ENCODE results near the gene AP1S2.
"Not testable (repeated sequence)": the region's sequence is repeated elsewhere in the genome, so short reads cannot be mapped to it uniquely, and the experiment has no call there.

Gene AP1S2

DNA sequence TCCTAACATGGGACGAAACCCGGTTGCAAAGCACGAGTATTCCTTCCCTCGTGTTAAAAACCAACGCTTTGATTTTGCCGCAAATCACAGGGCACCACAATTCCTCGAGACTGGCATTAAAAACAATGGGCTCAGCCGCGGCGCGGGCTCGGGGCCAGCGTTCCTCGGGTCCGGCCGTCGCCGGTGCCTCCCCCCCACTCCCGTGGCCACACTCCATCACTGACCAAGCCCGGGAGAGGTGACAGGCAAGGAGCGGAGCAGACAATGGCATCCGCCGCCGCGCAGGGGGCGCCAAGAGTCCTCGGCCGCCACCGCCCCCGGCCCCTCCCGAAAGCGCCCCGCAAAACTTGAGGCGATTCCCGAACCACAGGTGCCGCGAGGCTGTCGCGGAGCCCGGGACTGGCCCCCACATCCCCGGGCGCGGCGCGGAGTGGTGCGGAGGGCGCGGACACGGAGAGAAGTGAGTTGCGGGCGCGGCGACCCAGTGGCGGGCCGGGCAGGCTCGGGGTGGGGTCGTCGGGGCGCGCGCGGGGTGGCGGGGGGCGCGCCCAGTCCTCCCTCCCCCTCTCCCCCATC is 445 bp downstream of the AP1S2 start:
- peak; percentile 37 for DNase-seq (ENCODE audit: low read depth)

- DNase-seq (ENCODE audit: low read depth) = no peak
These were observed 980 bp downstream of the AP1S2 start for GRCh38 chrX:15853586-15854079.

DNA sequence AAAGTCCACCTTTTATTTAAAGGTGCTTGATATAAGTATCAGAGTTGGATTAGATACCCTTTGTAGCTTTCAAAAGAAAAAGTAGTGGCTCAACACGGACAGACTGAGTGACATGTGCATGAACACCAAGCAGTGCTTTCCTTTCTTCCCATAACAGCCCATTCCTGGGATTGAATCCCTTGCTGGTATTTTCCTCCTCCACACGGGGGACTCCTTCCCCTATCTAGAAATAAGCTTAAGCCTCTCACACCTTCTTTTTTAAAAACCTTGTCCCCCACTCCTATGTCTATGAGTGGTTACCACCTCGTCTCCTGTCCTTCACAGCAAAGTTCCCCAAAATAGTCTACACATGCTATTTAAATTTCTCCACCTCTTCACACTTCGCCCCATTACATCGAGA is 5.1 kb downstream of the AP1S2 start:
- no peak for DNase-seq (ENCODE audit: low read depth)

GRCh38 chrX:15848576-15848975 is 6.0 kb downstream of the AP1S2 start:
- DNase-seq (ENCODE audit: low read depth) = no peak

DNA sequence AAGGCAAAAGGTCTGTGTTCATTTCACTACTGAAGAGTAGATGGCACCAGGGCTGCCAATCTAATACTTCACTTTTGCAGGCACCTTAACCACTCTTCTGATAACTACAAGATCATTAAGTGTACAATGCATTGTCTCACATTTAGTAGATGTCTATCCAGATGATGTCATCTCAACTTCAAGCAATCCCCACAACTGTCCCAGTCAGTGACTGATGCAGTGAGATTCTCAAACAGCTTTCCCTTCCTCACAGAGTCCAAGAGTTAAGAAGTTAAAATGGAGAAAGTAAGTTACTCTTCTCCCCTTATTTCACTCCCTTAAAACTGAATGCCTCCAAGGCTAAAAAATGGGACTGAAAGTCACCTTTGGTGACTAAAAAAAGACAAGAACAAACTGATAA is 10.7 kb downstream of the AP1S2 start:
- DNase-seq (ENCODE audit: low read depth) = no peak

DNA sequence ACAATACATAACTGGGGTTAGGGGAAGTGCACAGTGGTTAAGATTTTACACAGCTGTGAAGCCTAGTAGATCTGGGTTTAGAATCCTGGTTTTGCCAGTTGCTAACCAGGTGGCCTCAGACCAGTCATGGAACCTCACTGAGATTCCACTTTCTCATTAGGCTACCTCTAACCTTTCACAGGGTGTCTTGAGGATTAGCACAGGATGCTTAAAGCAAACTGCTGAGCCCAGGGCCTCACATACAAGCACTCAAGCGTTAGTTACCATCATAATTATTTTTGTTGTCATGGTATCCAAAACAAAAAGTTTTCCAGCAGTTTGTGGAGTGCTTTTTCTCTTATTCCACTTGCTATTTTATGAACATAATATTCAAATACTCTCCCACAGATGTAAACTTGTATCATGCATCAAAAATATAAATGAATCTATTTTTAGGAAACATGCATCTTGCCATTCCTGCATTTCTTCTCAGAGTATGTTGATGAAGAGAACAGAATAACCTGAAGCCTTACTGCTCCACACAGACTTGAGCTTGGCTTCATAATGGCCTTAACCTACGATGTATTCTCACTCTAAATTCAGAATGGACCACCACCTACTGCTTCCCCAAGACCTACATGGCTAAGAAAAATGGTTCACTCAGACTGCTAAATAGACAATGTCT is 12.6 kb downstream of the AP1S2 start:
- no peak for DNase-seq (ENCODE audit: low read depth)

- no peak for DNase-seq (ENCODE audit: low read depth)
These were observed 16.6 kb downstream of the AP1S2 start for GRCh38 chrX:15838017-15838416.

DNA sequence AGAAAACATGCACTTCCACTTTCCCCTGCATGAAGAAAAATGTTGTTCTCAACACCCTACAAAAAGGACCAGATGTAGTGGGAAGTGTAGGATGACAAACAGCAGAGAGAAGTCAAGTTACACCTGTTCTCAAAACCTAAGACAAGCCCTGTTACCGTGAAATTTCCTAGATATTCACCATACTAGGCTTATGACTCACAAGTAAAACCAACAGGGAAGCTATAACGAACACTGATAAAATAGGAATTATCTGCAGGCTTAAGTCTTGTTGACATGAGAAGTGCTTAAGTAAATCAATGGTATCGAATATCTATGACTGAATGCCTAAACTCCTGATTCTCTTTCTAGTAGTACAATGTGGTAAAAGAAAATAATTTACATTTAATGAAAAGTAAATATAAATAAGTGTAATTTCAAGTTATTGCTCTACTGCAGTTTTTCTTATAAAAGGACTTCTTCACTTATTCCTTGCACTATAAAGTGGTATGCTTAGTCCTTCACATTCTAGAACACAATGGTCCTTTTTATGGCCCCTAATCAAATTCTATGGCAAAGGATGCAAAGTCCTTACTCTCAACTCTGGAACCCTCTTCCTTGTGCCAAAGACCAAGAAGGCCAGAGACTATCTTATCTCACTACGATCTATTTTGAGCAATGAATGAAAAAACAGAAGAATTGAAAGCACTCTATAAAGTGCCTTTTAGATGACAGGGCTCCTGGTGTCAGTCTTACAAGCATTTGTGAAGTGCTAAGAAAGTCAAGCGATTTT is 19.6 kb downstream of the AP1S2 start:
- no peak for DNase-seq (ENCODE audit: low read depth)

GRCh38 chrX:15834053-15834452 is 20.6 kb downstream of the AP1S2 start:
- no peak for DNase-seq (ENCODE audit: low read depth)

GRCh38 chrX:15831347-15831746 is 23.3 kb downstream of the AP1S2 start:
- not testable (repeated sequence) for DNase-seq (ENCODE audit: low read depth)

DNA sequence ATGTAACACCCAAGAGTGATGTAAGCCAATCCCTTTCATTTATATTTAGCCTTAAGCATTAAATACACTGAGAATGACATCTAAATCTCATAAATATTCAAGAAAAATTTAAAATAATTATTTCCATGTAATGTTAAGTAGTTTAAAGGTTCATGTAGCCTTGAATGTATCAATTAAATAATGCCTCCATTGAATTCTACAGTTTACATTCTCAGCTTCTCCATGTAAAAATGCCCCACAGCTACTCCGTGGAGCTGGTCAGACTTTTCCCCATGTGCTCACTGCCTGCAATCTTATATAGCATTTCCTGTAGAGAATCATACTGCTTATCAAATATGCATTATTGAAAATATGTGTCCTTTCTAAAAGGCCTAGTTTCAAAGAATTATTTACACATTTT is 25.4 kb downstream of the AP1S2 start:
- no peak for DNase-seq (ENCODE audit: low read depth)

GRCh38 chrX:15825936-15826335 is 28.7 kb downstream of the AP1S2 start:
- no peak for DNase-seq (ENCODE audit: low read depth)

DNA sequence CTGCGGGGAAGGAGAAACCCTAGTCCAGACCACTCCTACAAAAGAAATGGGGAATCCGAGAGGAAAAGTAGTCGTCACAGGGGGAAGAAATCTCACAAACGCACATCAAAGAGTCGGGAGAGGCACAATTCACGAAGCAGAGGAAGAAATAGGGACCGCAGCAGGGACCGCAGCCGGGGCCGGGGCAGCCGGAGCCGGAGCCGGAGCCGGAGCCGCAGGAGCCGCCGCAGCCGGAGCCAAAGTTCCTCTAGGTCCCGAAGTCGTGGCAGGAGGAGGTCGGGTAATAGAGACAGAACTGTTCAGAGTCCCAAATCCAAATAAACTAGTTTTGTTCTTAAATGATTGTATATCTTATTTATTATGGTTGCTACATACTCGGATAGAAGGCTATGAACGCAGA is 31.7 kb downstream of the AP1S2 start:
- no peak for DNase-seq (ENCODE audit: low read depth)

GRCh38 chrX:15820106-15821073 is 34.2 kb downstream of the AP1S2 start:
- no peak for DNase-seq (ENCODE audit: low read depth)

GRCh38 chrX:15816886-15817285 is 37.7 kb downstream of the AP1S2 start:
- DNase-seq (ENCODE audit: low read depth) = peak; percentile 4

DNA sequence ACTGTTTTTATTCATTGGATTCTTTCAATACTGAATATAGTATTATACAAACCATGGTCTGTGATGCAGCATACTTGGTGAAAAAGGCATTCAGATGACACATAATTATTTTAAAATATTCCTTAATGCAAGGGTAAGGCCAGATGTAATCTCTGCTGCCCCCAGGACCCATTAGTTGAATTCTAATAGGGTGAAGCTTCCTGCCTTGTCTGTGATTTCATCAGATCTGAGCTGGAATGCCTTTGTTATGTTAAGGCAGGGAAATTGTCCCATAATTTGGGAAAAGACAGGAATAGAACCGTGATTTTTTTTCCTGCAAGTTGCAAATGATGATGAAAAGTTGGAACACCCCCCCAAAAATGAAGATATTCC is 38.2 kb downstream of the AP1S2 start:
- no peak for DNase-seq (ENCODE audit: low read depth)

DNA sequence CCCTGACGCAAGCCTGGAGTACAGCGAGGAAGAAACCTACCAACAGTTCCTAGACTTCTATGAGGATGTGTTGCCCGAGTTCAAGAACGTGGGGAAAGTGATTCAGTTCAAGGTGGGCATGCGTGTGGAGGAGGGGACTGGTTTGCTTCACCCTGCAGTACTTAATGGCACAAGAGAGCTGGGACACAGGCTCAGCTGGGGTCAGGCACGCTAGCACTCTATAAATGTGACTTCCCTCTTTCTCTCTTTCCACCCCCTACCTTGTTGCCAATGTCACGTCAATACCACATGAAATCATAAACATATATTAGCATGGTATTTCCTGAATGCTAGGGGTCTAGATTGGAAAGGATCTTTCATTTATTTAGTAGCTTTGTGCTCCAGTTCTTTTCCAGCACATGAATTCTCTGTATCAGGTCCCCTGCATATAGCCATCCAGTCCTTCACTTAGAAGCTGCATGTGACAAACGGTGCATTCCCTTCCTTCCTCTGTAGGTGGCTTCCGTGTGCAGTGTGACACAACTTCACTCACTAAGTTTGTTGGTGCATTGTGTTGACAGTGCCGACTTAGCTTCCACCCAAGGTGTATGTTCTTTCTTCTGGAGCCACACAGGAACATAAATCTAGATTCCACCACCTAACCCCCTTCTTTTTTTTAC is 38.7 kb downstream of the AP1S2 start:
- peak; percentile 1 for DNase-seq (ENCODE audit: low read depth)

DNA sequence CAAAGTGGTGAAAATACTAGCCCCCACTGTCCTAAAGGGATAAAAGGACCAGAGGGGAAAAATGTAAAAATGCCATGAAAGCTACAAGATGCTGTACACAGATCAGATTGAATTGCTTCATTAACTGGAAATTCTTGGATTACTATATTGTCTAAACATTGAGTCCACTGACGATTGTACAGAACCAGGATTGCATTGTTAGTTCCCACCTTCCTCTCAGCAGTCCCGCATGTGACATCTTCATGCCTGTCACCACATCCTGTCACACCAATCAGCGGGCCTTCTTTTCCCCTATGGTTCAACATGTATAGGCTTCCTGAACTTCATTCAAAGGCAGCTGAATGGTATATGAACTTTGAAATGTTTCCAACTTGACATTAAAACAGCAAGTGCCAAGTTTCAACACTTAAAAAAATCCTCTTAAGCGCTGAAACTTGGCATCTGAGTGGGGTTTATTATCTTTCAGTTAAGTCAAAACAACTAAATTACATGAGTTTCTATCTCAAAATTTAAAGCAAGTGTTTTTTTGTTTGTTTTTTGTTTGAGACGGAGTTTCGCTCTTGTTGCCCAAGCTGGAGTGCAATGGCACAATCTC is 39.7 kb downstream of the AP1S2 start:
- no peak for DNase-seq (ENCODE audit: low read depth)

DNA sequence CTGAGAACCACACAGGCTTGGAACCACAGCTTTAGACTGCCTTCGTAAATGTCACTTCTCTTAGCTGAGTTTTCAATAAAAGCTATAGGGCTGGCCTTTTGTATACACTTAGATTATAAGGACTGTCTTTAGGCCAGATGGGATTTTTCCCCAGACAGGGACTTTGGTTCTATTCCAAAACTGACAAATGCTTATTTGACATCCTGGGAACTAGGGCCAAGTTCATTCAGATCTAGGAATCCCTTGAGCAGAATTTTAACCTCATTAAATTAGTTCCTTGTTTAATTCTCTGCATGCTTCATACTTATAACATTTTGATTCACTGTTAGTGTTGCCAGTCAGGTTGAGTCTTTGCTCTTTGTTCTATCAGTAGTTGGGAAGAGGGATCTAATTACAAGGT is 41.2 kb downstream of the AP1S2 start:
- DNase-seq (ENCODE audit: low read depth) = no peak

DNA sequence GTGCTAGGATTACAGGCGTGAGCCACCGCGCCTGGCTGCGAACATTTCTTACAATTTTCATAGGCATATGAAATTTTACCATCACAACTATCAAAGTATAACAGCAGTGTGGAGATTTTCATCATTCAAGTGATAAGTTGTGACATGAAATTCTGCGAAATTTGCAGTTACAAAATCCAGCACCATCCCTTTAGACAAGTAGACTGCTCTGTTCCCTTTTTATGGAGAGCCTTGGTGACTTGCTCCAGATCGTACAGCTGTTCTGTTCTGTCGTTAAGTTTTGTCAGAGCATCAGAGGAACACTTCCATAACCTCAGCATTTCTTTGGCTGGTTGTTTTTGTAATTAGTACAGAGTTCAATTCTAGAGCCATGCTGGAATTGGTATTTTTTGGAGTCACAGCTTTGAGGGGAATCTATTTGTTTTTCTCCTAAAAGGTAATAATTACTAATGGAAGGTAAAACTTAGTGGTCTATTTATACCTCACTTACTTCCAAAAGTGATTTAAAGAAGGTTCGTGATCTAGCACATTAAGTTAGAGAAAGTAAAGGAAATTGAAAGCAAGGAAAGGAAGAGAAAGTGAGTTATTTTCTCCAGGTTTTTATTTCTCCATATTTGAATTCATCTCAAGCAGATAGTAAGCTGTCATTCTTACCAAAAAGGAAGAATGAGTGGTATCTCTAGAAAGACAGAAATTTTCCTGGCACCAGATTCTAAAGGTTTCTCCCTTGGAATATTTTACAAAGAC is 42.2 kb downstream of the AP1S2 start:
- DNase-seq (ENCODE audit: low read depth) = no peak
